ENCODE measurements around the gene MPHOSPH9.

MPHOSPH9 gene

GRCh38 chr12:123140676-123141614, 92.0 kb downstream of the MPHOSPH9 start:
- TF ChIP-seq CTCF (IDR thresholded peaks at IDR 0.05; ENCODE audit: low read depth, low read length), result no peak
- H3K4me3 ChIP-seq (ENCODE audit: low read depth, low read length), result no peak overlapping the region

DNA sequence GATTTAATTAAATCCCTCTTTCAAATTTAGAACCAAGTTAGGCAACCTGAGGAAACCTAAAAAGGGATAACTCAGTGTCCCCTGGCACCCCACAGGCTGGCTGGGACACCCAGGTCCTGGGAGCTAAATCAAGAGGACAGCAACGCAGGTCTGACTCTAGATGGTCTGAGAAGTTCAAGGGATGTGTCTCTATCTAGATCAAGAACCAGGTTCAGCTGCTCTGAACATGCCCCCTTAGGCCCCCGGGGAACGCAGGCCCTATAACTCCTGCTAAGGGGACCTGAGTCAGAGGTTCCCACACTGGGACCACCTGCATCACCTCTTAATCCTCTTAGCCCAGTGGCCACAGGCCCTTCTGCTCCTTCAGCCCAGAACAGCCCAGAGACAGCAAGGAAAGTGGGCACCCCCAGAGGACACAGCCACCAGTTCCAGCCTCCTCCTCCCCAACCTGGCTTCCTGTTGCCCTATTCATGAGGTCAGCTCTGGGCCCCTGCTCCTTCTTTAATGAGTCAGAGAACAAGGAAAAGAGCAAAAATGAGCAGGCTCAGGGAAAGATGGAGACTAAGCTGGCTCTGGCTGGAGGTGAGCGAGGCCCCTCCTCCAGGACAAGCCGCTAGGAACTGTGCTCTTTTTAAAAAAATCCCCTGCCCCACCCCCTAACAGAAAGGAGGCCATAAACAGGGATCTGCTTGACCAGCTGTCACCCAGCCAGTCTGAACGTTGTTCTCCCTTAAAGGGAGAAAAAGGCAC, 92.8 kb downstream of the MPHOSPH9 start:
- TF ChIP-seq CTCF (IDR thresholded peaks at IDR 0.05; ENCODE audit: low read depth, low read length), result no peak
- H3K4me3 ChIP-seq (ENCODE audit: low read depth, low read length), result no peak overlapping the region

DNA sequence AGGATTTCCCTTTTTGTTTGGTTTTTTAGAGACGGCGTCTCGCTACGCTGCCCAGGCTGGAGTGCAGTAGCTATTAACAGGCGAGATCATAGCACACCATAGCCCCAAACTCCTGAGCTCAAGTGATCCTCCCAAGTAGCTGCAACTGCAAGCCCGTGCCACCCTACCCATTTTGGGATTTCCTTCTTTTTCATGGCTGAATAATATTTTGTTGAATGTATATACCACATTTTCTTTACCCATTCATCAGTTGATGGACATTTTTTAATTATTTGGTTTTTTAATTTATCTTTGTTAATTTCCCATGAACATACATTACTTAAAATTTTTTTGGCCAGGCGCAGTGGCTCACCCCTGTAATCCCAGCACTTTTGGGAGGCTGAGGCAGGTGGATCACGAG, 97.3 kb downstream of the MPHOSPH9 start:
- no peak for TF ChIP-seq CTCF (IDR thresholded peaks at IDR 0.05; ENCODE audit: low read depth, low read length)

DNA sequence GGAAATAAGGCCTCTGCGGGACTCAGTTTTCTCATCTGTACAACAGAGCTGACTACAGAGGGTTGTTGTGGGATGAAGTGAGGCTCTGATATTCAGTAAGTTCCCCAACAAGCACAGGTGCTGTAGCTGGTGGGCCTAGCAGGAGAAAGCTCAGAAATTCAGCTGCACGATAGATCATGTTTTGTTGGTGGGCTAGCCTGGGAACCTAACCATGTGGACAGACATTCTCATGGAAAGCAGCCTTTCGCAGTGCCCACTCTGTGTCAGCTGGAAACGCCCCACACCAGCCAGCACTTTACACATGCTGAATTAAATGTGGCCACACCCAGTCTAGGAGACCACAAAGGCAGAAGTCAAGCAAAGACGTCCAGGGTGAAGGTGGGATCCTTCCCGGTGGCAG, 98.1 kb downstream of the MPHOSPH9 start:
- no peak for TF ChIP-seq CTCF (IDR thresholded peaks at IDR 0.05; ENCODE audit: low read depth, low read length)
- no peak overlapping the region for H3K4me3 ChIP-seq (ENCODE audit: low read depth, low read length)

More for the DNA sequence above, 97.3 kb downstream of the MPHOSPH9 start:
- H3K4me3 ChIP-seq (ENCODE audit: low read depth, low read length), result no peak overlapping the region

- TF ChIP-seq CTCF (IDR thresholded peaks at IDR 0.05; ENCODE audit: low read depth, low read length), result no peak
- H3K4me3 ChIP-seq (ENCODE audit: low read depth, low read length), result no peak overlapping the region
Observed at GRCh38 chr12:123134271-123134671, 98.7 kb downstream of the MPHOSPH9 start.

DNA sequence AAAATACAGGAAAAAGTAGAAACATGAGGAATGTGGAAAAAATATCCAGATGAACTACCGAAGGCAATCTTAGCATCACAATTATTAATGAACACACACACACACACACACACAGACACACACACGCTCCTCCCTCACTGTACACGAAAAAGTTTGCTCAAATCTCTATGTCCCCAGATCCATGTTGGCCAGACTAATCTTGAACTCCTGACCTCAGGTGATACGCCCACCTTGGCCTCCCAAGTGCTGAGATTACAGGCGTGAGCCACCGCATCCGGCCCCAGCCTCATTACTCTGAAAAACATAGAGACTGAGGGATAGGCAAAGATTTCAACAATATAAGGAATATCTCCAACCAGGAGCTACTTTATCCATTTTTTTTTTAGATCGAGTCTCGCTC, 99.2 kb downstream of the MPHOSPH9 start:
- H3K4me3 ChIP-seq (ENCODE audit: low read depth, low read length), result no peak overlapping the region
- no peak for TF ChIP-seq CTCF (IDR thresholded peaks at IDR 0.05; ENCODE audit: low read depth, low read length)

All from WI38 (cell line).